IPS-NIHi11 (cell line): ENCODE results near the gene DNAJA4.

ENCODE experiments used
- DNase-seq: peaks from one replicate; pipeline ENCODE4 v3.0.0; 2012; ENCODE audit warnings: mixed read lengths, low spot score

Gene DNAJA4

GRCh38 chr15:78264304-78265136 is at the start of gene DNAJA4:
TSS of gene DNAJA4 (plus strand) at chr15:78264562. CDS start at chr15:78264764, 202 bp downstream.
- peak; percentile 77 for DNase-seq

GRCh38 chr15:78216276-78217104 is 47.9 kb upstream of the DNAJA4 start:
- no peak for DNase-seq

GRCh38 chr15:78220713-78221112 is 43.6 kb upstream of the DNAJA4 start:
- no peak for DNase-seq

GRCh38 chr15:78222745-78223395 is 41.5 kb upstream of the DNAJA4 start:
- DNase-seq, result no peak

GRCh38 chr15:78223396-78224022 is 40.9 kb upstream of the DNAJA4 start:
- no peak for DNase-seq

- DNase-seq, result no peak
These were observed 40.3 kb upstream of the DNAJA4 start for GRCh38 chr15:78224023-78224411.

GRCh38 chr15:78225783-78226541 is 38.4 kb upstream of the DNAJA4 start:
- no peak for DNase-seq

- no peak for DNase-seq
These were observed 35.9 kb upstream of the DNAJA4 start for GRCh38 chr15:78228356-78228996.

- DNase-seq, result no peak
These were observed 34.6 kb upstream of the DNAJA4 start for GRCh38 chr15:78229431-78230406.

- DNase-seq, result no peak
These were observed 31.4 kb upstream of the DNAJA4 start for GRCh38 chr15:78232951-78233350.

GRCh38 chr15:78233496-78233895 is 30.9 kb upstream of the DNAJA4 start:
- no peak for DNase-seq

- peak; percentile 61 for DNase-seq
These were observed 29.8 kb upstream of the DNAJA4 start, which contains the start of gene ACSBG1 for GRCh38 chr15:78234515-78235040. TSS of gene ACSBG1 (minus strand) at chr15:78234565. CDS start at chr15:78234501, 64 bp downstream.

- no peak for DNase-seq
These were observed 27.9 kb upstream of the DNAJA4 start for GRCh38 chr15:78236491-78236890.

- DNase-seq, result no peak
These were observed 27.2 kb upstream of the DNAJA4 start for GRCh38 chr15:78237146-78237545.

- DNase-seq, result no peak
These were observed 24.6 kb upstream of the DNAJA4 start for GRCh38 chr15:78239811-78240210.

- DNase-seq, result peak; percentile 90
These were observed 23.3 kb upstream of the DNAJA4 start for GRCh38 chr15:78241017-78241416.

GRCh38 chr15:78242128-78242527 is 22.2 kb upstream of the DNAJA4 start:
- DNase-seq, result peak; percentile 52

GRCh38 chr15:78243058-78243457 is 21.3 kb upstream of the DNAJA4 start:
- DNase-seq, result no peak

GRCh38 chr15:78243491-78243941 is 20.8 kb upstream of the DNAJA4 start:
- peak; percentile 78 for DNase-seq
